ENCODE results near the gene SRGAP1.
"Not testable (repeated sequence)": the region's sequence is repeated elsewhere in the genome, so short reads cannot be mapped to it uniquely, and the experiment has no call there.

SRGAP1 gene

DNA sequence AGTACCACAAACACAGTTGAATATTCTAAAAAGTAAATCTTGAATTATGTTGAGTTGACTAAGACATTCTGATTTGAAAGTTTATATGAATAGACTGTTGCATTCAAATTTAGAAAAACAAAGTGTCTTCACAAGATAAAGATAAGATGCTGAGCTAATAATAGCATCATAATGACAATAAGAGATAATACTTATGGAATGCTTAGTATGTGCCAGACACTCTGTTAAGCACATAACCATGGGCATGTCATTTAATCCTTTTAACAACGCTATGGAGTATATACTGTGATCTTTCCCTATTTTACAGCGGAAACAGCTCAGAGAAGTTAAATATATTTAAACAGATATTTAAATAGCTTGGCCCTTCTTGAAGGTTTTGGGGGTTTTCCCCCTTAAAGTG lies 163.4 kb downstream of the SRGAP1 start:
- no peak for DNase-seq (ENCODE audit: low spot score)

- no peak for DNase-seq (ENCODE audit: low spot score)
Observed at GRCh38 chr12:64008596-64008995, 164.1 kb downstream of the SRGAP1 start.

GRCh38 chr12:64009321-64010068 lies 165.0 kb downstream of the SRGAP1 start:
- no peak for DNase-seq (ENCODE audit: low spot score)

DNA sequence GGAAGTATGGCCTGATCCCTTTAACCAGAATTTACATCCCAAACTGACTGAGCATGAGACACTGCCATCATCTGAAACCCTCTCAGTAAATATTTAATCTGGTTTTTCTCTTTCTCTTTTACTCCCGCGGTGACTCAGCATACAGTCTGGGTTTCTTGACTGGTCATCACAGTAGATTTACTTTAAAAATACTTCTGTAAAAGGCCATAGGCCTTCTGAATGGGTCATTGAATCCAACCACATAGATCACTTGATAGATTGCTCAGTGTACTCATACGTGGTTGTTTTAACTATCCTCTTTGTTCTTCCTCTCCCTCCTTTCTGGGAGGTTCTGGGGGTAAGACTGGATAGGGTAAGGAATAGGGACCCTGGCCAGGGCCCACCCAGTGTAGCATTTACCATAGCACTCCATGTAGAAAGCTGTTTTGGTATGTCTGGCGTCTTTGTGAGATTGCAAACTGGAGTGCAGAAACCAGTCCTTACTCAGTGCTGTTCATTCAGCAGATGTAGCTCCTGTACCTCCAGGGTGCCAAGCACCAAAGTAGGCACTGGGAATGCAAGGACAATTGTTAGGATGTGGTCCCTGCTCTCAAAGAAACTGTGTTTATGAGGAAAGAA lies 165.7 kb downstream of the SRGAP1 start:
- DNase-seq (ENCODE audit: low spot score), result no peak

- no peak for DNase-seq (ENCODE audit: low spot score)
Observed at GRCh38 chr12:64016521-64016920, 172.0 kb downstream of the SRGAP1 start.

DNA sequence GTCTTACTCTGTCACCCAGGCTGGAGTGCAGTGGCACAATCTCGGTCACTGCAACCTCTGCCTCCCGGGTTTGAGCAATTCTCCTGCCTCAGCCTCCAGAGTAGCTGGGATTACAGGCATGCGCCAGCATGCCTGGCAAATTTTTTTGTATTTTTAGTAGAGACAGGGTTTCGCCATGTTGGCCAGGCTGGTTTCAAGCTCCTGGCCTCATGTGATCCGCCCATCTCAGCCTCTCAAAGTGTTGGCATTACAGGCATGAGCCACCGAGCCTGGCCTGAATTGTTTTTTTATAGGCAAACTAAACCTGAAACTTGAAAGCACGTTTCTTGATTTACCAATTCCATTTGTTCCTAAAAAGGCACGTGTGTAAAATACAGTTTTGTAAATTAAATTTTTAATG lies 173.6 kb downstream of the SRGAP1 start:
- DNase-seq (ENCODE audit: low spot score), result not testable (repeated sequence)

GRCh38 chr12:64018524-64018923 lies 174.0 kb downstream of the SRGAP1 start:
- no peak for DNase-seq (ENCODE audit: low spot score)

GRCh38 chr12:64019101-64019500 lies 174.6 kb downstream of the SRGAP1 start:
- DNase-seq (ENCODE audit: low spot score), result no peak

DNA sequence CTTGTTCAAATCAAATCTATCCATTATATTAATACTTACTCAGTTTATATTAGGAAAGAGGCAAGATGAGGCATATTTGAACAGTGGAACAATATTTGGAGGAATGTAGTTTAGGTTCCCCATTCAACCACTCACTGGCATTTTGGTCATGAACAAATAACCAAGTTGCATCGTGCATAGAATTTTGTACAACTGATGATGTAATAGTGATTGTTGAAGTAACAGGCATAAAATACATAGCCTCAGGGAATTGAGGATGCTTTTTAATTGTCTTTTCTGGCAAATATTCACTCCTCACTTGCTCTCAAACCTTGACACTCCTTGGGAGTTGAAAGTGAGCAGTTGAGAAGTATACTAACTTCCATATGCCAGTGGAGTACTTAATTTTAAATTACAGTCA lies 175.2 kb downstream of the SRGAP1 start:
- DNase-seq (ENCODE audit: low spot score), result no peak

DNA sequence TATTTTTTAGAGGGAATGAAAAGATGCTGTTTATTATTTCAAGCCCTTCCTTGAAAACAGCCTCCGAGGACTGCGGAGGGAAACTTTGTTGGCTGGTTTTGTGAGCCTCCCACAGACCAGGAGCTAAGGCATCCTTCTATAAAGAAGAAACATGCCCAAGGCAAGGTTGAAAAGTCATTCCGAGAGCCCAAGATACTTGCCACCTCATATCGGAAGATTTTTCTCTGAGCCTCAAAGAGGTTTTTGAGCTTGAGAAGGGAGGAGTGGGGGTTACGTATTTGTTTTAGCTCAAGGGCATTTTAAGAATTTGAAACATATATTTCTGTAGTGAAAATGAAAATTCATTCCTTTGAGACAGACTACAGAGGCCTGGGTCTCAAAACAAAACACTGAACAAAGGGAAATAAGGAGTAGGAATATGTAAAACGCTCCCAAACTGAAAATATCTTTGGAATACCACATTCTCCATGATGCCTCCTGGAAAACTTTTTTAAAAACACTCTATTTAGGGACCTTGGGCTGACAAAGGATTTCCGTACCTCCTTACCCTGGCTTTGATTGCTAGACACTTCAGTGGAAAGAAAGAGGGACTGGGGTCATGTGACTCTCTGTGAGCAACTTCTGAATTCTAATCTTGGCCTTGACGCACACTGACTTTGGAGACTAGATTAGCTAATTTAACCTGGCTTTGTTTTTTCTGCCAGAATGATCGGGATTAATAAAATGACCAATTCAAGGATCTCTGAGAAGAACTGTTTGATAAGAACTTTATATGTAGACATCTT lies 180.9 kb downstream of the SRGAP1 start:
- DNase-seq (ENCODE audit: low spot score), result no peak

- no peak for DNase-seq (ENCODE audit: low spot score)
Observed at GRCh38 chr12:64027311-64027710, 182.8 kb downstream of the SRGAP1 start.

GRCh38 chr12:64028541-64028940 lies 184.0 kb downstream of the SRGAP1 start:
- no peak for DNase-seq (ENCODE audit: low spot score)

DNA sequence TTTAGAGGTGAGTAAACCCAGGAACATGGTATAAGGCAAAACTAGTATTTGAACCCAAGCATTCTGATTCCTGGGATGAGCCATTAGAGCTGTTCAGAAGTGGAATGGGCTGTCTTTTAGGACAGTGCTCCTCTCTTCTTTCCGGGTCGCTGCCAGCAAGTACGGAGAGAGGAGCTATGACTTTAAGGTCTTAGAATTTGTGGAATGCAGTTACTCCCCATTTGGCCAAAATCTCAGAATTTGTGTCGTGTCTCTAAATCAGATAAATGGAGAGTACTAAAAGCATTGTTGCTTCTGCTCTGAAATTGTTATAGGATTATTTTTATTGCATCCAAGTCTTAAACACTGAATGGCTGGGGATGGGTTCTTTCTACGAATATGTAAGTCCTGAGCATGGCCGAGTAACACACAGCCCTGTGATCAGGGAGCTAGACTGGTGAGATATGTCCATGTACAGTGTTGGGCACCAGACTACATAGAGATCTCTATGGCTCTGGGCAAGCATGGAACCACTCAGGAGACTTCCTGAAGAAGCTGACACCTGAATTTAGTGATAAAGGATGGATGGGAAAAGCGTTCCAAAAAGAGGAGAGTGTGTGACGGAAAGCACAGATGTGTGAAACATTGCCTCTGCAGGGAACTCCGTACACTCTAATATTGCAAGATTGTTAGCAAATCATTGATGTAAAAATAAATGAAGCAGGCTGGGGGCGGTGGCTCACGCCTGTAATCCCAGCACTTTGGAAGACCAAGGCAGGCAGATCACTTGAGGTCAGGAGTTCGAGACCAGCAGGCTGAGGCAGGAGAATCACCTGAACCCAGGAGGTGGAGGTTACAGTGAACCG lies 184.7 kb downstream of the SRGAP1 start:
- no peak for DNase-seq (ENCODE audit: low spot score)

DNA sequence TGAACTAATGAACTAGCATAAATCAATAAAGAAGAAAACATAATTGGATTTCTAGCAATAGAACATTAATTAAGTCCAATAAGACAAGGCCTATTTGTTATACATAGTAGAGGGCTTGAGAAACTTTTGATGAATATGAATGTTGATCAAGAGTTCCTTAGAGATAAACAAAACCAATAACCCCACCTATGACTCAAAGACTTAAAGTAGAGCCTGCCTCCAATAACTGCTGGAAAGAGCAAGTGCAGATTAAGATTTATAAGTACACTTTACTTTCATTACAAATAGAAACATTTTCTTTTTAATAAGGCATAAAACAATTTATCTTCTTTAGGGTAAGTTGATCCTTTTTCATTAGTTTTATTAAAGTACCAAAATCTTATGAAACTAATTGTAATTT lies 185.7 kb downstream of the SRGAP1 start:
- DNase-seq (ENCODE audit: low spot score), result no peak

DNA sequence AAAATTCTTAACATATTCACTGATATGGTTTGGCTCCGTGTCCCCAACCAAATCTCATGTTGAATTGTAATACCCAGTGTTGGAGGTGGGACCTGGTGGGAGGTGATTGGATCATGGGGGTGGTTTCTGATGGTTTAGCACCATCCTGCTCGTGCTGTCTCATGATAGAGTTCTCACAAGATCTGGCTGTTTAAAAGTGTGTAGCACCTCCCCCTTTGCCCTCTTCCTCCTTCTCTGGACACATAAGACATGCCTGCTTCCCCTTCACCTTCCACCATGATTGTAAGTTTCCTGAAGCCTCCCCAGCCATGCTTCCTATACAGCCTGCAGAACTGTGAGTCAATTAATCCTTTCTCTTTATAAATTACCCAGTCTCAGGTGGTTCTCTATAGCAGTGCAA lies 189.6 kb downstream of the SRGAP1 start:
- DNase-seq (ENCODE audit: low spot score), result not testable (repeated sequence)

- no peak for DNase-seq (ENCODE audit: low spot score)
Observed at GRCh38 chr12:64034901-64035576, 190.5 kb downstream of the SRGAP1 start.

- DNase-seq (ENCODE audit: low spot score), result no peak
Observed at GRCh38 chr12:64036414-64036813, 191.9 kb downstream of the SRGAP1 start.

- no peak for DNase-seq (ENCODE audit: low spot score)
Observed at GRCh38 chr12:64039281-64039871, 194.9 kb downstream of the SRGAP1 start.

DNA sequence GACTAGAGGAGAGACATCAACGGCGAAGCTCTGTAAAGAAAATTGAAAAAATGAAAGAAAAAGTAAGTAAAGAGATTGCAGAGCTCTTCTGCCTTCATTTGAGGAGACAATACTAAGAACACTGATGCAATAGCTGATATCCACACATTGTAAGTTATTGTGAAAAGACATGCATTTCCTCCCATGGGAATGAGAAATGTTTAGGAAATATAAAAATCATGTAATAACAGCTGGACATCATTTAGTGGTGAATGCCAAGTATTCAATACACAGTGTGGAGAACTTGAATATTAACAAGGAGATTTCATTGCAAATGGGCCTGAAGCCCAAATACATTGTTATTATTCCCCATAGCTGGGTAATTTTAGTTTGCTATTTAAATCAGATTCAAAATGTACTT lies 198.4 kb downstream of the SRGAP1 start:
- DNase-seq (ENCODE audit: low spot score), result no peak

GRCh38 chr12:64044191-64044590 lies 199.7 kb downstream of the SRGAP1 start:
- no peak for DNase-seq (ENCODE audit: low spot score)

GRCh38 chr12:64051057-64051456 lies 206.6 kb downstream of the SRGAP1 start:
- DNase-seq (ENCODE audit: low spot score), result no peak
